Activated CD8-positive, alpha-beta T cell treated with anti-CD3 and anti-CD28 coated beads for 36 hours (primary cell): Measurements from ENCODE around the gene NBEA. TPM values are rescaled to one million over a fixed set of nuclear protein-coding genes. Genes with fewer than 3 reads are reported as not detected.

Source experiments
- ATAC-seq: fragments of 200-7000 bp; cut with Tn5 transposase; one replicate; pipeline ENCODE4 v1.10.0; 2021; ENCODE audit warnings: mild to moderate bottlenecking, moderate library complexity
- CTCF ChIA-PET: fragments of 350-600 bp; sonication (Branson Sonifier 250); formaldehyde crosslinking; loops from one replicate; lab custom pipeline; 2021; ENCODE audit warnings: antibody characterized with exemption; lab: Charles Lee
- POLR2A ChIA-PET: fragments of 350-600 bp; sonication (Branson Sonifier 250); formaldehyde crosslinking; loops from one replicate; lab custom pipeline; 2021; ENCODE audit warnings: antibody characterized with exemption; lab: Charles Lee
- DNase-seq: peaks from one replicate; pipeline ENCODE4 v3.0.0-alpha.2; 2020
- H3K27ac Mint-ChIP-seq: one replicate; pipeline ENCODE4 v1.8.0; 2021; ENCODE audit warnings: mild to moderate bottlenecking, mixed read lengths
- H3K27me3 Mint-ChIP-seq: one replicate; pipeline ENCODE4 v1.8.0; 2021; ENCODE audit warnings: mixed read lengths
- H3K36me3 Mint-ChIP-seq: one replicate; pipeline ENCODE4 v1.8.0; 2021; ENCODE audit warnings: low read depth, mixed read lengths
- H3K4me1 Mint-ChIP-seq: one replicate; pipeline ENCODE4 v1.8.0; 2021; ENCODE audit warnings: low read depth, mixed read lengths
- H3K4me3 Mint-ChIP-seq: one replicate; pipeline ENCODE4 v1.8.0; 2021; ENCODE audit warnings: mild to moderate bottlenecking, moderate library complexity, mixed read lengths
- H3K9me3 Mint-ChIP-seq: one replicate; pipeline ENCODE4 v1.8.0; 2021; ENCODE audit warnings: mixed read lengths
- intact Hi-C: fragments of 100-400 bp; cut with micrococcal nuclease; formaldehyde crosslinking; loops from one replicate; pipeline ENCODE4 v1.10.0; 2022
- total RNA-seq, 2 experiments: library from RNA; stranded (reverse); gene quantifications; one replicate each; pipeline ENCODE4 v1.2.3, GENCODE V29; 2021
- TF ChIP-seq, protein P1 (sequence below): fragments of 200-600 bp; IDR thresholded peaks from one replicate; pipeline ENCODE4 v1.8.0; 2022; ENCODE audit warnings: antibody characterized with exemption, mild to moderate bottlenecking

The NBEA gene
- total RNA-seq, 2 experiments from 2014 or later = 0.38 to 0.60 TPM

DNA sequence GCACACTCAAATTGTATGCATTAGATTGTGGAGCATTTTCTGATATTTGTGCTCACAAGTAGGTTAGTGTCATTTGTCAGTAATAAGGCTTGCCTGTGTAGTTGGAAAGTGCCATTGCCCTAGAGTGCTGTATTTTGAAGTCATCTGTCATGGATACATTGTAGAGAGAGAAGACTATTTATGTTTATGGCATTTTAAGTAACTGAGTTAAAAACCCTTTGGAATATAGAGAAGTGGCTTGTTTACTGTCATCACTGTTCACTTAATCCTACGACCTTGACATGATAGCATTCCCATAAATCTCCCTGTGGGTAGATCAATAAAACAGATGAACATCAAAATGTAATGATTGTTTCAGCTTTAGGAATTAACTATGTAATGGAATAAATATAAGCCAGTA is 423.8 kb downstream of the NBEA start:
- Mint-ChIP-seq H3K4me3 (no peak overlapping the region), H3K27ac (no peak overlapping the region), H3K27me3 (no peaks in the 10 kb centered on the region), H3K36me3 (no peaks in the 10 kb centered on the region), H3K9me3 (peaks cover 11% of the 10 kb centered on the region), H3K4me1 (no peaks in the 10 kb centered on the region)
- ATAC-seq (no peak), DNase-seq (no peak)
- ChIA-PET POLR2A (no interaction called here), CTCF (no interaction called here)
- intact Hi-C loops = no loop called here
- TF ChIP-seq, protein P1, sequence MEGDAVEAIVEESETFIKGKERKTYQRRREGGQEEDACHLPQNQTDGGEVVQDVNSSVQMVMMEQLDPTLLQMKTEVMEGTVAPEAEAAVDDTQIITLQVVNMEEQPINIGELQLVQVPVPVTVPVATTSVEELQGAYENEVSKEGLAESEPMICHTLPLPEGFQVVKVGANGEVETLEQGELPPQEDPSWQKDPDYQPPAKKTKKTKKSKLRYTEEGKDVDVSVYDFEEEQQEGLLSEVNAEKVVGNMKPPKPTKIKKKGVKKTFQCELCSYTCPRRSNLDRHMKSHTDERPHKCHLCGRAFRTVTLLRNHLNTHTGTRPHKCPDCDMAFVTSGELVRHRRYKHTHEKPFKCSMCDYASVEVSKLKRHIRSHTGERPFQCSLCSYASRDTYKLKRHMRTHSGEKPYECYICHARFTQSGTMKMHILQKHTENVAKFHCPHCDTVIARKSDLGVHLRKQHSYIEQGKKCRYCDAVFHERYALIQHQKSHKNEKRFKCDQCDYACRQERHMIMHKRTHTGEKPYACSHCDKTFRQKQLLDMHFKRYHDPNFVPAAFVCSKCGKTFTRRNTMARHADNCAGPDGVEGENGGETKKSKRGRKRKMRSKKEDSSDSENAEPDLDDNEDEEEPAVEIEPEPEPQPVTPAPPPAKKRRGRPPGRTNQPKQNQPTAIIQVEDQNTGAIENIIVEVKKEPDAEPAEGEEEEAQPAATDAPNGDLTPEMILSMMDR = no peak

DNA sequence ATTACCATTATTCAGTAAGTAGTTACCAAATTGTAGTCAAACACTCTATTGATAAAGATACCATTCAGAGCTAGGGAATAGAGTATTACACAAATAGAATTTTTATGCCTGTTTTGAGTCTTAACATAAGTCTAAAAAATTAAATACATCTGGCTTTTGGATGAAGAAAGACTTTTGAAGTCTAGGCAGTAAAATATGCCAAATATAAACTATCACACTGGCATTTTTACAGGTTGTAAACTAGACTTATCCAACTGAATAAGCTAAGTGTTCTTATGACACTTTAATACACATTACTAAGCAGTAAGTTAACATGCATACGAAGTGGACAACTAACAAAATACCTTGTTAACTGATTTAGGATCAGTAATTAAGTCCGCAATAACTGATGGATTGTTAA is 425.5 kb downstream of the NBEA start:
- Mint-ChIP-seq H3K4me3 (no peak overlapping the region), H3K9me3 (peaks cover 23% of the 10 kb centered on the region), H3K27me3 (no peaks in the 10 kb centered on the region), H3K27ac (no peak overlapping the region), H3K36me3 (peaks cover 5% of the 10 kb centered on the region), H3K4me1 (no peaks in the 10 kb centered on the region)
- ATAC-seq (no peak), DNase-seq (no peak)
- intact Hi-C loops = no loop called here
- TF ChIP-seq, protein P1 = no peak
- ChIA-PET CTCF (no interaction called here), POLR2A (no interaction called here)

DNA sequence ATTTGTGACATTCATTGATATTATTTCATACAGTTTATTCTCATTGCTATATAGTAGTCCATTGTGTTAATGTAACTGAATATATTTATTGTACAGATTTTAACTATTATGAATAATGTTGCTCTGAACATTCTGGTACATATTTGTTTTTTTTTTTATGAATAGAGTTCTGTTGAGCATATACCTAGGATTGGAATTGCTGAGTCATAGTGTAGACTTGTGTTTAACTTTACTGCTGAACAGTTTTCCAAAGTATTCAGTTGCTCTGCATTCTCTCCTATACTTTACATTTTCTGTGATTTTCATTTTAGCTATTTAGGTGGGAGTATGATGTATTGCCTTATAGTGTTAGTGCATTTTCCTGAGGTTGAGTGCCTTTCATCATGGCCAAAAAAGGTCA is 436.9 kb downstream of the NBEA start:
- Mint-ChIP-seq H3K27me3 (no peaks in the 10 kb centered on the region), H3K9me3 (no peaks in the 10 kb centered on the region), H3K4me3 (no peak overlapping the region), H3K27ac (no peak overlapping the region), H3K4me1 (no peaks in the 10 kb centered on the region), H3K36me3 (no peaks in the 10 kb centered on the region)
- DNase-seq (no peak), ATAC-seq (no peak)
- ChIA-PET POLR2A (interaction anchor here (0.7 kb wide), 1 partner anchor 264 kb away, joined by 5 read pairs; no protein-coding TSS in a partner anchor), CTCF (no interaction called here)
- TF ChIP-seq, protein P1 = no peak
- intact Hi-C loops = no loop called here

DNA sequence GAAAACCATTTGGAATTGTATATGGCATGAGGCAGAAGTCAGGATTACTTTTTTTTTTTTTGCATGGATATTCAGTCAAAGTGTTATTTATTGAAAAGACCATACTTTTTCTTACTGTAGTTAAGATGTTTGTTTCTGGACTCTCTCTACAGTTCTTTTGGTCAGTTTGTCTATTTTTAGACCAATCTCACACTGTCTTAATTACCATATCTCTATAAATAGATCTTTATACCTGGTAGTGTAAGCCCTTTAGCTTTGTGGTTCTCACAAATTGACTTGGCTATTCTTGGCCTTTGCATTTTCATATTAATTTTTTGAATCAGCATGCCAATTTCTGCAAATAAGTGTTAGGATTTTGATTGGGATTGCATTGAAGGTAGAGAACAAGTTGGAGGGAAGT is 437.6 kb downstream of the NBEA start:
- POLR2A ChIA-PET = interaction anchor here (0.7 kb wide), 1 partner anchor 263 kb away, joined by 5 read pairs; no protein-coding TSS in a partner anchor
- H3K27me3 Mint-ChIP-seq = no peaks in the 10 kb centered on the region
- TF ChIP-seq, protein P1 = no peak

DNA sequence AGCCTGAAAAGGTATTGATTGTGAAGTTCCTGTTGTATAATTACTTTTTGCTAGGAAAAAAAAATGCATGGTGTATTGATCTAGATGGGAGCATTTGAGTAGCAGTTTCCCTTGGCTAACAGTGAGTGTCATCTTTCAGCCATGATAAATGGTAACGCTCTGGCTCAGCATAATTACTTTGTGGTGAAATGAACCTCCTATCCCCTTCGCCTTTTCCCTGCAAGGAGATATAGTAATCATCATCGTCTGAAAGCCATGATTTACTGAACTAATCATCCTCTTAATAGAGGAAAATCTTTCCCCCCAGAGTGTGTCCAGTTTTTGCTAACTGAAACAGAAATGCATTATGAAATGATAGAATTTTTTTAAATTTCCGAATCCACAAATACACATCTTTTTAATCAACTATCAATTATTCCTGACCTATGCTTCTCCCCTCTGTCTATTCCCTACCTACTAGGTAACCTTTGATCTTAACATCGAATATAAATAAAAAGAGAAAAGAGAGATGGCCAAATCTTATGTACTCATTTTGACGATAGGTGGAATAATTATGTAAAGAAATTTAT is 445.7 kb downstream of the NBEA start:
- intact Hi-C loops = no loop called here
- TF ChIP-seq, protein P1 = no peak

More for the DNA sequence above, 437.6 kb downstream of the NBEA start:
- Mint-ChIP-seq H3K27ac (no peak overlapping the region), H3K9me3 (no peaks in the 10 kb centered on the region), H3K4me1 (no peaks in the 10 kb centered on the region), H3K4me3 (no peak overlapping the region), H3K36me3 (no peaks in the 10 kb centered on the region)
- CTCF ChIA-PET = no interaction called here
- DNase-seq (no peak), ATAC-seq (no peak)
- intact Hi-C loops = no loop called here

More for the DNA sequence above, 445.7 kb downstream of the NBEA start:
- H3K4me1 Mint-ChIP-seq = no peaks in the 10 kb centered on the region
- no peaks in the 10 kb centered on the region for H3K9me3 Mint-ChIP-seq
- ChIA-PET POLR2A (no interaction called here), CTCF (no interaction called here)
- H3K36me3 Mint-ChIP-seq = no peaks in the 10 kb centered on the region
- ATAC-seq (no peak), DNase-seq (no peak)
- H3K27me3 Mint-ChIP-seq = no peaks in the 10 kb centered on the region
- no peak overlapping the region for H3K27ac Mint-ChIP-seq
- no peak overlapping the region for H3K4me3 Mint-ChIP-seq
